Activated naive CD8-positive, alpha-beta T cell treated with anti-CD3 and anti-CD28 coated beads, Interleukin-2, amount 10 ng/mL, durations not matched to agents 7 days and 5 days (primary cell): ENCODE results near the gene PAWR. TPM values are rescaled to one million over a fixed set of nuclear protein-coding genes. Genes with fewer than 3 reads are reported as not detected.

Experiments
- ATAC-seq: fragments of 150-1000 bp; cut with Tn5 transposase; one replicate; pipeline ENCODE4 v1.10.0; 2021; ENCODE audit warnings: low read depth, moderate library complexity
- POLR2A ChIA-PET: fragments of 350-600 bp; sonication (Branson Sonifier 250); formaldehyde crosslinking; loops from one replicate; lab custom pipeline; 2021; ENCODE audit warnings: antibody characterized with exemption; lab: Charles Lee
- DNase-seq: peaks from one replicate; pipeline ENCODE4 v3.0.0; 2021
- H3K27ac Mint-ChIP-seq: one replicate; pipeline ENCODE4 v1.8.0; 2022; ENCODE audit warnings: mild to moderate bottlenecking, mixed read lengths
- H3K27me3 Mint-ChIP-seq: one replicate; pipeline ENCODE4 v1.8.0; 2022; ENCODE audit warnings: mild to moderate bottlenecking, moderate library complexity, mixed read lengths
- H3K36me3 Mint-ChIP-seq: one replicate; pipeline ENCODE4 v1.8.0; 2021; ENCODE audit warnings: mild to moderate bottlenecking, mixed read lengths
- H3K4me1 Mint-ChIP-seq: one replicate; pipeline ENCODE4 v1.8.0; 2021; ENCODE audit warnings: mixed read lengths
- H3K4me3 Mint-ChIP-seq: one replicate; pipeline ENCODE4 v1.8.0; 2022; ENCODE audit warnings: mild to moderate bottlenecking, moderate library complexity, mixed read lengths
- H3K9me3 Mint-ChIP-seq: one replicate; pipeline ENCODE4 v1.8.0; 2021; ENCODE audit warnings: mixed read lengths
- total RNA-seq, 2 experiments: library from RNA; stranded (reverse); gene quantifications; one replicate each; pipeline ENCODE4 v1.2.3, GENCODE V29; 2021

PAWR gene
- total RNA-seq, 2 experiments from 2014 or later: 4.7 to 5.7 TPM

DNA sequence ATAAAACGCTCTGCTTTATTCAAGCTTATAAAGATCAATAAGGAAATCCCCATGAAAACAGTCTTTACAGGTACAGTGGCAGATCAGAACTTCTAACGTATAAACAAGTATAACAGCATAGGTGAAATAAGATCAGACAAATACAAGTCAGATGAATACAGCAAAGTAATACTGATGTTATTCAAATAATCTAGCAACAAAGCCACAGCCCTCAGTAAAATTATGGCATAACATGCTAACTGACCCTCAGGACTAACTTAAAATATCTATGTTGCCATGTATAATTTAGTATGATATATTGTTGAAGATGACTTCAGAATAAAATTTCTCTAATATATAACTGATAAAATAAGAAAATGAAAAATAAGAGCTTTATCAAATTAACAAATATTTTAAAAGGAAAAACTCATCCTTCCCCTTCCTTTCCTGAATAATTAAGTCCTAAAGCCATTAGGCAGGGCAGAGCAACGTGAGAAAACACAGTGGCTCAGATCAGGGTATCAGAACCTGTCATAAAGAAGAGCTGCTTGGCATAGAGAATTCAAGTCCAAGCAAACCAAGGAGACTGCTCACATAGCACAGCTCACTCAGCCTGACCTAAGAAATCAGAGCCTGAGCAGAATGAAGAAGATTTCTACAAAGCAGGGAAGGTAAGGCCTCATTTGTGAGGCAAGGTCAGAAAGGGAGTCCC is 70.7 kb downstream of the PAWR start:
- no peak overlapping the region for H3K27ac Mint-ChIP-seq

DNA sequence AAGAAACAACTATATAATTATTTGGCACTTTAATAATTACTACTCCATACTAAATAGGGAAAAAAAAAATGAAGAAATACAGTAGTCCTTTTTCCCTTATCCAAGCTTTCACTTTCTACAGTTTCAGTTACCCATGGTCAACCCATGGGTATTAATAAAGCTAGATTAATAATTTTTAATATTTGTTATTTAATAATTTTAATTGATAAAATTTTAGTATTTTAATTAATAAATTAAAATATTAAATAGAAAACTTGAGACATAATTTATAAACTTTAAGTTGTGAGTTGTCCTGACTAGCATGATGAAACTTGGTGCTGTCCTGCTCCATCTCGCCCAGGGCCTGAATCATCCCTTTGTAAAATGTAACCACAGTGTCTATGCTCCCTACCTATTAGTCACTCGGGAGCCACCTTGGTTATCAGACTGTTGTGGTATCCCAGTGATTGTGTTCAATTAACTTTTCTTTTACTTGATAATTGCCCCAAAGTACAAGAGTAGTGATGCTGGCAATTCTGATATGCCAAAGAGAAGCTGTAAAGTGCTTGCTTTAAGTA is 71.8 kb downstream of the PAWR start:
- no peaks in the 10 kb centered on the region for H3K4me1 Mint-ChIP-seq
- ATAC-seq (no peak), DNase-seq (no peak)
- H3K27me3 Mint-ChIP-seq: no peaks in the 10 kb centered on the region
- POLR2A ChIA-PET: no interaction called here
- no peak overlapping the region for H3K4me3 Mint-ChIP-seq
- H3K36me3 Mint-ChIP-seq: no peaks in the 10 kb centered on the region
- no peak overlapping the region for H3K27ac Mint-ChIP-seq
- no peaks in the 10 kb centered on the region for H3K9me3 Mint-ChIP-seq

More for the DNA sequence above, 70.7 kb downstream of the PAWR start:
- no peaks in the 10 kb centered on the region for H3K36me3 Mint-ChIP-seq
- H3K4me3 Mint-ChIP-seq: no peak overlapping the region
- H3K9me3 Mint-ChIP-seq: no peaks in the 10 kb centered on the region
- H3K27me3 Mint-ChIP-seq: peaks cover 2% of the 10 kb centered on the region
- DNase-seq (no peak), ATAC-seq (no peak)
- POLR2A ChIA-PET: no interaction called here
- H3K4me1 Mint-ChIP-seq: no peaks in the 10 kb centered on the region

DNA sequence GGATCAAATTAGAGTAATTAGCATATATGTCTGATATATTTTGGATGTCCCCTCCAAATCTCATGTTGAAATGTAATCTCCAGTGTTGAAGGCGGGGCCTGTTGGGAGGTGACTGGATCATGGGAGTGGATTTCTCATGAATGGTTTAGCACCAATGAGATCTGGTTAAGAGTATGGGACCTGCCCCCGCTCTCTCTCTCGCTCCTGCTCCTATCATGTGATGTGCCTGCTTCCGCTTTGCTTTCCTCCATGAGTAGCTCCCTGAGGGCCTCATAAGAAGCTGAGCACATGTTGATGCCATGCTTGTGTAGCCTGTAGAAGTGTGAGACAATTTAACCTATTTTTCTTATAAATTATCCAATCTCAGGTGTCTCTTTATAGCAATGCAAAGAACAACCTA is 73.1 kb downstream of the PAWR start:
- H3K4me1 Mint-ChIP-seq: no peaks in the 10 kb centered on the region
- H3K27ac Mint-ChIP-seq: no peak overlapping the region
- no peaks in the 10 kb centered on the region for H3K9me3 Mint-ChIP-seq

DNA sequence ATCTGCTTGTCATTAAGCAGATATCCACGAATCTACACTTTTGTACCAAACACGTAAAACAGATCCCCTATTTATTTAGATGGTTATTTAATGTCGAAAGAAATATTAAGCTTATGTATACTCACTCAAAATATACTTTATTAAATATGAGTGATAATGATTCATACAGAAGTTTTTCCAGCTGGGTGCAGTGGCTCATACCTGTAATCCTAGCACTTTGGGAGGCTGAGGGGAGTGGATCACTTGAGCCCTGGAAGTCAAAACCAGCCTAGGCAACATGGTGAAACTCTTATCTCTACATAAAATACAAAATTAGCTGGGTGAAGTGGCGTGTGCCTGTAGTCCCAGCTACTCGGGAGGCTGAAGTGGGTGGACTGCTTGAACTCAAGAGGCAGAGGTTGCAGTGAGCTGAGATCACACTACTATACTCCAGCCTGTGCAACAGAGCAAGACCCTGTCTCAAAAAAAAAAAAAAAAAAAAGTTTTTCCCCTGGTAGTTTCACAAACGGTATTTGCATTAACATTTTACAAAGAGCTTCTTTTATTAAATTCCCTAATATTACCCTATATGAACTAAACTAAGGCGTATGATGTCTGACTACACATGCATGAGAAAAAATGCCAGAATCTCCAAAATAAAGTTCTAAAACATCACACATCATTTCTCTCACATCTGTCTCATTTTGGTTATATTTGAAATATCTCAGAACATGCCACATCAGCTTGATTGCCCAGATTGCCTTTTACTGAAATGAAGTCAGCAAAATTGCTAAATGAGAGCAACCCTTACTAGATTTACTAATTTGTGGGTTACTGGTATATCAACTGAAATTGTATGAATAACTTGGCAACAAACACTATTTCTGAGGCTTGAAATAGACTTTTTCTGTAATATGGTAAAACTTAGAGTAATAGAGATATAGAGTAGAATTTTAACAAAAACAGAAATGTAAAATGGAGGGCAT is 74.9 kb downstream of the PAWR start:
- POLR2A ChIA-PET: no interaction called here
- Mint-ChIP-seq H3K36me3 (no peaks in the 10 kb centered on the region), H3K27ac (no peak overlapping the region), H3K4me3 (no peak overlapping the region), H3K9me3 (no peaks in the 10 kb centered on the region), H3K27me3 (no peaks in the 10 kb centered on the region), H3K4me1 (no peaks in the 10 kb centered on the region)
- DNase-seq (no peak), ATAC-seq (no peak)

More for the DNA sequence above, 73.1 kb downstream of the PAWR start:
- ATAC-seq (no peak), DNase-seq (no peak)
- POLR2A ChIA-PET: no interaction called here
- Mint-ChIP-seq H3K36me3 (no peaks in the 10 kb centered on the region), H3K4me3 (no peak overlapping the region), H3K27me3 (no peaks in the 10 kb centered on the region)

DNA sequence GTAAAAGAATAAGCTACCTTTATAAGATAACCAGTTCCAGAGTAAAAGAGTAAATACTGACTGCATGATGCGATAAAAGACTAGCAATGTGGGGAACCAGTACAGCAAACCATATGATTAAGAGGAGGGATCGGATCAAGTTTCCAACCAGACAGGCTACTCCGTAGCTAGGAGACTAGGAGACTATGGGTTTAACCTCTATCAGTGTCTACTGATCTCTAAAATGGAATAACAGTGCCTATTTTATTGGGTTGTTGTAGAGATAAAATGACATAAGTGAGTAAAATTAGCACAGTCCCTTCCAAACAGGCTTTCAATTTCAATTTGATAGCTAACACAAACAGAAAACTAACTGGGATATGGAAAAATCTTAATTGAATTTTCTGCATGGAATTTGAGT is 76.0 kb downstream of the PAWR start:
- no peaks in the 10 kb centered on the region for H3K27me3 Mint-ChIP-seq
- ATAC-seq (no peak), DNase-seq (no peak)
- H3K27ac Mint-ChIP-seq: no peak overlapping the region
- no peaks in the 10 kb centered on the region for H3K9me3 Mint-ChIP-seq
- POLR2A ChIA-PET: no interaction called here
- H3K4me1 Mint-ChIP-seq: no peaks in the 10 kb centered on the region
- H3K36me3 Mint-ChIP-seq: no peaks in the 10 kb centered on the region
- no peak overlapping the region for H3K4me3 Mint-ChIP-seq

DNA sequence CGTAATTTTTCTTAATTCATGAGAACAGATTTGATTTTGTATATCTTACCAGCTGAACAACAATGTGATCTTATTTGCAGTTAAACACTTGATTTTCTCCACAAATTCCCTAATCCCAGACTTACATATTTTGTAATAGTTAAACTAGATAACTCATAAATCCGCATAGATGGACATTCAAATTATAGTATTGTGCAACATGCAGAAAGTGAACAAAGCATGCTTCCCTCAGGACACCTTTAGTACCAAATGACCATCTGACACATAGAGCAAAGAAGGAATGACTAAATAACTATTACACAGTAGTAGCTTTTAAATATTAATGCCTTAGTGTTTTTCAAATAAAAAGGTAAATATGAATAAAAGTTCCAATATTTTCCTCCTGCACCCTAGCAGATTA is 88.9 kb downstream of the PAWR start:
- no peak for ATAC-seq
- no peaks in the 10 kb centered on the region for H3K36me3 Mint-ChIP-seq
- POLR2A ChIA-PET: no interaction called here
- H3K27ac Mint-ChIP-seq: no peak overlapping the region
- H3K9me3 Mint-ChIP-seq: no peaks in the 10 kb centered on the region
- H3K4me1 Mint-ChIP-seq: no peaks in the 10 kb centered on the region
- no peak overlapping the region for H3K4me3 Mint-ChIP-seq
- no peaks in the 10 kb centered on the region for H3K27me3 Mint-ChIP-seq
- DNase-seq: no peak

DNA sequence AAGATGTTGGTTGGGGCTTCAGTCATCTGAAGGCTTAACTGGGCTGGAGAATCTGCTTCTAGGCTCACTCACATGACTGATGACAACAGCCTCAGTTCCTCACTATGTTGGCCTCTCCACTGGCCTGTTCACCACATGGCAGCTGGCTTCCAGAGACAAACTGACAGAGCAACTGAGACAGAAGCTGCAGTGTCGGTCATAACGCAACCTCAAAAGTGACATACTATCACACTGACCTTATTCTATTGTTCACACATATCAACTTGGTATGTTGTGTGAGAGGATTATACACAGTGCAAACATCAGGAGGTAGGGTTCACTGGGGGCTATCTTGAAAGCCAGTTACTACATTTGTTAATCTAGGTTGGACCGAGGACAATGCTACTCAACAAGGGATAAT is 92.9 kb downstream of the PAWR start:
- Mint-ChIP-seq H3K27ac (no peak overlapping the region), H3K36me3 (no peaks in the 10 kb centered on the region), H3K27me3 (no peaks in the 10 kb centered on the region), H3K4me3 (no peak overlapping the region), H3K9me3 (no peaks in the 10 kb centered on the region), H3K4me1 (no peaks in the 10 kb centered on the region)
- no peak for ATAC-seq
- DNase-seq: no peak
- POLR2A ChIA-PET: no interaction called here

DNA sequence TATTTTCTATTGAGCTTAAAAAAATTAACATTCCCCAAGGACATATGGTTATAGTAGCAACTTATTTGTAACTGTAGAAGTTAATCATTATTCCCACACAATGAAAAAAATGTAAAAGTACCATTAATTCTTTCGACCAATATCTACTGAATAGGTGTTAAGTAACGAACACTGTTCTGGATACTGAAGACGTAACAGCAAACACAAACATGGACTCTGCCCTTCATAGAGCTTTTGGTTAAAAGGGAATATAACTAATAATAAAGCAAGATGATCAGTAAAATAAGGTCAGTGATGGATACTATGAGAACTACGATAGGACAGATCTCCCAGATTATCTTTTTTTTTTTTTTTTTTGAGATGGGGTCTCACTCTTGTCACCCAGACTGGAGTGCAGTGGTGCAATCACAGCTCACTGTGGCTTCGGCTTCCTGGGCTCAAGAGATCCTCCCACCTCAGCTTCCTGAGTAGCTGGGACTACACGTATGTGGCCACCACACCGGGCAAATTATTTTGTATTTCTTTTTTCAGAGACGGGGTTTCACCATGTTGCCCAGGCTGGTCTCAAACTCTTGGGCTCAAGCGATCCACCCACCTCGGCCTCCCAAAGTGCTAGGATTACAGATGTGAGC is 93.9 kb downstream of the PAWR start:
- Mint-ChIP-seq H3K4me3 (no peak overlapping the region), H3K36me3 (no peaks in the 10 kb centered on the region), H3K4me1 (no peaks in the 10 kb centered on the region), H3K27me3 (no peaks in the 10 kb centered on the region), H3K27ac (no peak overlapping the region), H3K9me3 (no peaks in the 10 kb centered on the region)
- DNase-seq: no peak
- POLR2A ChIA-PET: no interaction called here
- ATAC-seq: no peak

DNA sequence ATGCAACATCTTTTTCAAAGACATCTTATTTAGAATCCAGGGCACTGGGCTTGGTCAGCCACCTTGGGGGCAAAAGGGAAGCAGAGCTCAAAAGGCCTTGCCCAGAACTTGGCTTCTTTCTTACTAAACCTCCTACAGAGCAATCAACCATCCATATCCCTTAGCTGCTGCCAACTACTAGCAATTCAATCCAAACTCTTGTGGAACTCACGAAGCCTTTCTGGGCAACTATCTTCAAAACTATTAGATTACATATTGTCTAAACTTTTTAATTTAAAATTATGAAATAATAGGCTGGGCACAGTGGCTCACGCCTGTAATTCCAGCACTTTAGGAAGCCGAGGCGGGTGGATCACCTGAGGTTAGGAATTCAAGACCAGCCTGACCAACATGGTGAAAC is 95.5 kb downstream of the PAWR start:
- Mint-ChIP-seq H3K27ac (no peak overlapping the region), H3K9me3 (no peaks in the 10 kb centered on the region), H3K36me3 (no peaks in the 10 kb centered on the region), H3K4me1 (no peaks in the 10 kb centered on the region), H3K27me3 (no peaks in the 10 kb centered on the region), H3K4me3 (no peak overlapping the region)
- DNase-seq (no peak), ATAC-seq (no peak)
- POLR2A ChIA-PET: no interaction called here

DNA sequence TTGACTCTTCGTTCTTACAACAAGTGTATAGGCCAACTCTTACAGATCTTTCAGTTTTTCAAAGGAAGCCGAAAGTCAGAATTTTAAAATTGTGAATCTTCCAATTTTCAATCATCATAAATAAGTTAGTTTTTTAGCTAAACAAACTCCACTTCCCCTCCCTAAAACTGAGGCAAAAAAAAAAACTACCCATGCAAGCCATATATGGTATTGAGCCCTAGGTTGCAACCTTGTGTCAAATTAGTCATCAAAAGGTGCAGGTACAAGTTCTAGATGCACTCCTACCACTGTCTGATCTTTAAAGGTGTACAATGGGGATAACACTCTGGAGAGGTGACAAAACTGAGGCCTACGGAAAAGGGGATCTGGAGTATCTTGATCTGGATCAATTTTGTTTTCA is 97.9 kb downstream of the PAWR start:
- no peaks in the 10 kb centered on the region for H3K4me1 Mint-ChIP-seq
- DNase-seq (no peak), ATAC-seq (no peak)
- H3K4me3 Mint-ChIP-seq: no peak overlapping the region
- no peaks in the 10 kb centered on the region for H3K27me3 Mint-ChIP-seq
- no peaks in the 10 kb centered on the region for H3K36me3 Mint-ChIP-seq
- H3K9me3 Mint-ChIP-seq: no peaks in the 10 kb centered on the region
- no peak overlapping the region for H3K27ac Mint-ChIP-seq
- POLR2A ChIA-PET: no interaction called here

DNA sequence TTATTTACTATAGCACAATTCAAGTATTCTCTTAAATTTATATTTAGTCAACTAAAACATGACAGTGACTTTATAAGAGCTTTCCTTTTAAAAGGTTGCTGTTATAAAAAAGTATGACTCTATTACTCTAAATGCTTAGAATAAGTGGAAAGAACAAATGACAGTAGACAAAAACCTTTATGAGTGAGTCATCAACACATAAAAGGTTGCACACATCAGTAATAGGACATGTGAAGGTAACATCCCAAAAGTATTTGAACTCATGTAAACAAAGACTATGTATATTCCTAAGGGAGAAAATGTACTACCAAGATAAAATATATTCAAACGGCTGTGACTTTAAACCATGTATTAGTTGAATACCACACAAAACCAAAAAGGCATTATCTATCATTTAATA is 98.8 kb downstream of the PAWR start:
- H3K27me3 Mint-ChIP-seq: no peaks in the 10 kb centered on the region
- ATAC-seq: no peak
- H3K4me3 Mint-ChIP-seq: no peak overlapping the region
- POLR2A ChIA-PET: no interaction called here
- DNase-seq: no peak
- no peaks in the 10 kb centered on the region for H3K36me3 Mint-ChIP-seq
- no peak overlapping the region for H3K27ac Mint-ChIP-seq
- no peaks in the 10 kb centered on the region for H3K4me1 Mint-ChIP-seq
- H3K9me3 Mint-ChIP-seq: no peaks in the 10 kb centered on the region

DNA sequence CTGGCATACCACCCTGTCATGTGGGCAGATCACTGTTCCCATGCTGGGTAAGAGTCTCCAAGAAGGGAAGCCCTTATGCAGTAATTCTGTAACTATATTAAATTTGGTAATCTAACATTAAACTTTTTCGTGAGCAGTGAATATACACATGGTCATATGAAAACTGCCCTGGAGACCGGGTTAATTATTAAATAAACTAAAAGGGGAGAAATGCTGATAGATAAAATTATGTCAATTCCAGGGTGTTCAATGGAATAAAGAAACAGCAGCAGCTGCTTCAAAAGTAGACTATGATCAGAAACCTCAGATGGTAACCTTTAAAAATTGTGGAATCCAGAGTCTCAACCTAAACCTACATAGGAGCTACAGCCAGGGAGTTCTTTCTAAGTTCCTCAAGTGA is 100.0 kb downstream of the PAWR start:
- no peak overlapping the region for H3K27ac Mint-ChIP-seq
- no peaks in the 10 kb centered on the region for H3K36me3 Mint-ChIP-seq
- no peaks in the 10 kb centered on the region for H3K27me3 Mint-ChIP-seq
- DNase-seq: no peak
- ATAC-seq: no peak
- H3K9me3 Mint-ChIP-seq: no peaks in the 10 kb centered on the region
- no peaks in the 10 kb centered on the region for H3K4me1 Mint-ChIP-seq
- POLR2A ChIA-PET: no interaction called here
- no peak overlapping the region for H3K4me3 Mint-ChIP-seq

DNA sequence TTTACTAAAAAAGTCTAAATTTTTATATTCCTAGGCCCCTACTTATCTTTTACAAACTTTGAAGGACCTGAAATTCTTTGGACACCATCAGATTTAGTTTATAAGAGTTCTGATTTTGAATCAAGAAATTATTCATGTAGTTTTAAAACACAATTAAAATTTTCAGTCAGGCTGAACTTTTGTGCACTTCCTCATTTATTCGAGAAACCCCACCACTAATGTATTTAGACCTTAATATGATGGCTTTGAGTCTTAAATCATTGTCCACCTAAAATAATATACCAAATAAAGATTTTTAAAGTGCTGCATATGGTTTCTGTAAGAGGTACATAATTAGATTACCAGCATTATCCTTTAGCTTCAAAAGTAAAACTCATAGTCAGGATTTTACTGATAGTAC is 103.4 kb downstream of the PAWR start:
- H3K4me1 Mint-ChIP-seq: no peaks in the 10 kb centered on the region
- H3K27me3 Mint-ChIP-seq: no peaks in the 10 kb centered on the region
- H3K36me3 Mint-ChIP-seq: no peaks in the 10 kb centered on the region
- no peak overlapping the region for H3K4me3 Mint-ChIP-seq
- DNase-seq: no peak
- no peak for ATAC-seq
- POLR2A ChIA-PET: no interaction called here
- no peak overlapping the region for H3K27ac Mint-ChIP-seq
- H3K9me3 Mint-ChIP-seq: no peaks in the 10 kb centered on the region
